Measurements from ENCODE around the gene ZMYM5.
"Not testable (repeated sequence)": the region's sequence is repeated elsewhere in the genome, so short reads cannot be mapped to it uniquely, and the experiment has no call there.

The ZMYM5 gene

DNA sequence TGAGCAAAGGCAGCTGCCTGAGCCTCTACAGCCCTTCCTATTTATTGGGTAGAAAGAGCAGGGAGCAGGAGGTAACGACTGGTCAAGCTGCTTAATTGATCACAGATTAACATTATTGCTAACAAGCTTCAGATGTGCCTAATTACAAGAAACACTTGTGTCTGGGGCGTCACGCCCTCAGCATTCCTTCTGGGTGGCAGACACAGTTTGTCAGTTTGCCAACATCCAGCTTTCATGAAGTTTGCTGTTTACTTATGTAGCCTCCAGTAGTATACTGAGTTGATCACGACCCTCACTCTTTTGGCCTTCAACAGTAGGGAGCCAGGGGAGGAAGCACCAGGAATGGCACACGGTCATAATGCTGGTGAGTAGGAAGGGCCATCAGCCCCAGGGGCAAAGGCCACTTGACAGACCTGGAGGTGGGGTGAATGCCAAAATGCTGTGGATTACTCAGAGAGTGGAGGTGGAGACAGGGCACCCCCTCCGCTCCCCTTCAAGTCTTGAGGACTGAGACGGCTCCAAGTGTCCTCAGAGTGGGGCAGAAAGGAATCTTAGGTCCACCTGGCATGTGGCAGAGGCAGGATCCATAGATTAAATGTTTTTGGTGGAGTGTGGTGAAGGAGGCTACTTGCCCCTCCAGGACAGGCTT is 45.8 kb downstream of the ZMYM5 start:
- Histone ChIP-seq H3K27me3 (ENCODE audit: insufficient read depth, low read depth) (no peaks in the 10 kb centered on the region), H3K4me2 (no peak overlapping the region), H3K4me3 (IDR thresholded peaks at IDR 0.05; ENCODE audit: insufficient read depth, low read depth, low read length) (no peak overlapping the region), H3K4me1 (ENCODE audit: low read depth, poor library complexity, severe bottlenecking) (no peaks in the 10 kb centered on the region), H3K9ac (no peak overlapping the region), H4K20me1 (ENCODE audit: insufficient read depth) (no peaks in the 10 kb centered on the region), H3K79me2 (ENCODE audit: insufficient read depth, low read depth) (no peaks in the 10 kb centered on the region), H2AFZ (ENCODE audit: low read depth) (no peak overlapping the region), H3K27ac (no peak overlapping the region), H3K36me3 (ENCODE audit: insufficient read depth) (no peaks in the 10 kb centered on the region)
- TF ChIP-seq, protein P1, sequence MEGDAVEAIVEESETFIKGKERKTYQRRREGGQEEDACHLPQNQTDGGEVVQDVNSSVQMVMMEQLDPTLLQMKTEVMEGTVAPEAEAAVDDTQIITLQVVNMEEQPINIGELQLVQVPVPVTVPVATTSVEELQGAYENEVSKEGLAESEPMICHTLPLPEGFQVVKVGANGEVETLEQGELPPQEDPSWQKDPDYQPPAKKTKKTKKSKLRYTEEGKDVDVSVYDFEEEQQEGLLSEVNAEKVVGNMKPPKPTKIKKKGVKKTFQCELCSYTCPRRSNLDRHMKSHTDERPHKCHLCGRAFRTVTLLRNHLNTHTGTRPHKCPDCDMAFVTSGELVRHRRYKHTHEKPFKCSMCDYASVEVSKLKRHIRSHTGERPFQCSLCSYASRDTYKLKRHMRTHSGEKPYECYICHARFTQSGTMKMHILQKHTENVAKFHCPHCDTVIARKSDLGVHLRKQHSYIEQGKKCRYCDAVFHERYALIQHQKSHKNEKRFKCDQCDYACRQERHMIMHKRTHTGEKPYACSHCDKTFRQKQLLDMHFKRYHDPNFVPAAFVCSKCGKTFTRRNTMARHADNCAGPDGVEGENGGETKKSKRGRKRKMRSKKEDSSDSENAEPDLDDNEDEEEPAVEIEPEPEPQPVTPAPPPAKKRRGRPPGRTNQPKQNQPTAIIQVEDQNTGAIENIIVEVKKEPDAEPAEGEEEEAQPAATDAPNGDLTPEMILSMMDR (conservative IDR thresholded peaks at IDR 0.05; ENCODE audit: low read depth, low read length), result no peak

DNA sequence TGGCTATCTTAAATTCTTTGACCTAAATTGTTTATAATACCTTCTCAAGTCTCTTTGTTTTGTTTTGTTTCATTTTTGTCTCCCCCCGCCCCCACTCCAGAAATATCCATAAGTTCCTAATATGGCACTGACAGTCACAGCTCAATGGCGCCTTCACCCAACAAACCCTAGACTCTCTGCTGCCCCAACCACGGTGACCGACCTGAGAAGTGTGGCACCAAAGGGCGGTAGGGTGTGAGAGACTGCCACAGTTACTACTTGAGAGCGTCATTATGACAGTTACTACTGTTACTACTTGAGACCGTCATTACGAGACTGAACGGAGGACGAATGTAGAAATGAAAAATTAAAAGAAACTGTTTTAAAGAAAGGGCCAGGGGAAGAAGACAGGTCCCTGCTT is 46.3 kb downstream of the ZMYM5 start:
- Histone ChIP-seq H4K20me1 (ENCODE audit: insufficient read depth) (no peaks in the 10 kb centered on the region), H3K4me2 (no peak overlapping the region), H3K79me2 (ENCODE audit: insufficient read depth, low read depth) (no peaks in the 10 kb centered on the region), H3K27ac (no peak overlapping the region), H3K36me3 (ENCODE audit: insufficient read depth) (no peaks in the 10 kb centered on the region), H3K4me1 (ENCODE audit: low read depth, poor library complexity, severe bottlenecking) (no peaks in the 10 kb centered on the region), H3K27me3 (ENCODE audit: insufficient read depth, low read depth) (no peaks in the 10 kb centered on the region), H3K4me3 (IDR thresholded peaks at IDR 0.05; ENCODE audit: insufficient read depth, low read depth, low read length) (no peak overlapping the region), H3K9ac (no peak overlapping the region), H2AFZ (ENCODE audit: low read depth) (no peak overlapping the region)
- TF ChIP-seq, protein P1 (conservative IDR thresholded peaks at IDR 0.05; ENCODE audit: low read depth, low read length), result no peak

DNA sequence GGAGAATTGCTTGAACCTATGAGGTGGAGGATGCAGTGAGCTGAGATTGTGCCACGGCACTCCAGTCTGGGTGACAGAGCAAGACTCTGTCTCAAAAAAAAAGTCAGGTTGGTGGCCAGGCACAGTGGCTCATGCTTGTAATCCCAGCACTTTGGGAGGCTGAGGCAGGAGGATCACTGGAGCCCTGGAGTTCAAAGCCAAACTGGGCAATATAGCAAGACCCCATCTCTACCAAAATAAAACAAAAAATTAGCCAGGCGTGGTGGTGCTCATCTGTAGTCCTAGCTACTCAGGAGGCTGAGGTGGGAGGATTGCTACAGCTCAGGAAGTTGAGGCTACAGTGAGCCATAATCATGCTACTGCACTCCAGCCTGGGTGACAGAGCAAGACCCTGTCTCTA is 47.6 kb downstream of the ZMYM5 start:
- H4K20me1 ChIP-seq (ENCODE audit: insufficient read depth); H3K4me2 ChIP-seq; H3K9ac ChIP-seq; H2AFZ ChIP-seq (ENCODE audit: low read depth); H3K79me2 ChIP-seq (ENCODE audit: insufficient read depth, low read depth); H3K4me3 ChIP-seq (IDR thresholded peaks at IDR 0.05; ENCODE audit: insufficient read depth, low read depth, low read length); H3K27me3 ChIP-seq (ENCODE audit: insufficient read depth, low read depth); H3K27ac ChIP-seq; H3K4me1 ChIP-seq (ENCODE audit: low read depth, poor library complexity, severe bottlenecking); H3K36me3 ChIP-seq (ENCODE audit: insufficient read depth): not testable (repeated sequence)

DNA sequence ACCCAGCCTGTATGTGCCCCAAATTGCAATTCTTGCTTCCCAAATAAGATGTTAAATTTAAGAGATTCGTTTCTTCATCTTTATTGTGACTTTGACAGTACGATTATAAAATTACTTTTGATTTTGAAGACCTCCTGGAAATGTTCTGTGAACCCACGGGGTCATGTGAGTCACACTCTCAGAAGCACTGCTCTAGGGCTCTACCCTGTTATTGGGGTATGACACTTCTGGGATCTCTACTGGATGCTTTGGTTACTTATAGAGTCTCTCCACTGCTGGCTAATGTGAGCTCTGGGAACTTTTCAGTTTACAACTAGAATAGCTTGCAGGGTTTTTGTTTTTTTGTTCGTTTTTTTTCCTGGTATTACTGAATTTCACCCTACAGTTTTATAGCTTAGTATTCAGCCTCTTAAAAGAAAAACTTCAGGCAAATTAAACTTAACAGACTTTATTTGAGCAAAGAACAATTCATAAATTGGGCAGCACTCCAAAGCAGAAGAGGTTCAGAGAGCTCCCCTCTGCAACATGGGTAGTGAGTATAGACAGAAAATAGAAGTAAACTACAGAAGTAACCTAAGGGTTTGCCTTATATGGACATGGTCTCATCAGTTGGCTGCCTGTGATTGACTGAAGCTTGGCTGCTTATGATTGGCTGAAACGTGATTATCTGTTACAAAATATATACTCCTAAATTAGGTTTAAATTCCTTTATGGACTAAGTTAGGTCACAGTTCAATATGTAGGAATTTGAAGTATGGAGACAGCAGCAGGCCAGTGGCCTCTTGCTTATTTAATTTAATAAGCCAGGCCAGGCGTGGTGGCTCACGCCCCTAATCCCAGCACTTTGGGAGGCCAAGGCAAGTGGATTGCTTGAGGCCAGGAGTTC is 52.2 kb downstream of the ZMYM5 start:
- Histone ChIP-seq H3K4me2 (no peak overlapping the region), H2AFZ (ENCODE audit: low read depth) (no peak overlapping the region), H3K79me2 (ENCODE audit: insufficient read depth, low read depth) (no peaks in the 10 kb centered on the region), H3K27me3 (ENCODE audit: insufficient read depth, low read depth) (no peaks in the 10 kb centered on the region), H3K36me3 (ENCODE audit: insufficient read depth) (no peaks in the 10 kb centered on the region), H4K20me1 (ENCODE audit: insufficient read depth) (no peaks in the 10 kb centered on the region), H3K4me1 (ENCODE audit: low read depth, poor library complexity, severe bottlenecking) (no peaks in the 10 kb centered on the region), H3K27ac (no peak overlapping the region), H3K9ac (no peak overlapping the region), H3K4me3 (IDR thresholded peaks at IDR 0.05; ENCODE audit: insufficient read depth, low read depth, low read length) (no peak overlapping the region)
- TF ChIP-seq, protein P1 (conservative IDR thresholded peaks at IDR 0.05; ENCODE audit: low read depth, low read length), result no peak

DNA sequence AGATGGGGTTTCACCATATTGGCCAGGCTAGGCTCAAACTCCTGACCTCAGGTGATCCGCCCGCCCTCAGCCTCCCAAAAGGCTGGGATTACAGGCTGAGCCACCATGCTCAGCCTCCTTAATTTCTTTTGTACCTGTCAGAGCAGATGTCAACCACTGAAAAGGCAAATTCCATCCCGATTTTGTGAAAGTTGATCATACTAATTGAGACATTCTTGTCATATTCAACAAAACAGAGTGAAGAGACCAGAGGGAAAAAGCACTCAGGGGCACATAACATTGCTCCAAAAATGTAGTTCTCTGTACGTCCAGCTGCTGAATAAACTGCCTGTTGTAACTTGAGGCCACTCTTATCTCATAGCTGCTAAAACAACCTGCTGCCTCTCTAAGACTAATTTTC is 53.3 kb downstream of the ZMYM5 start:
- H3K4me3 ChIP-seq (IDR thresholded peaks at IDR 0.05; ENCODE audit: insufficient read depth, low read depth, low read length), result no peak overlapping the region
- H3K79me2 ChIP-seq (ENCODE audit: insufficient read depth, low read depth), result no peaks in the 10 kb centered on the region
- H3K27ac ChIP-seq, result no peak overlapping the region
- H3K9ac ChIP-seq, result no peak overlapping the region
- no peaks in the 10 kb centered on the region for H3K27me3 ChIP-seq (ENCODE audit: insufficient read depth, low read depth)
- no peak overlapping the region for H2AFZ ChIP-seq (ENCODE audit: low read depth)
- no peaks in the 10 kb centered on the region for H4K20me1 ChIP-seq (ENCODE audit: insufficient read depth)
- no peaks in the 10 kb centered on the region for H3K4me1 ChIP-seq (ENCODE audit: low read depth, poor library complexity, severe bottlenecking)
- no peak overlapping the region for H3K4me2 ChIP-seq
- TF ChIP-seq, protein P1 (conservative IDR thresholded peaks at IDR 0.05; ENCODE audit: low read depth, low read length), result no peak
- H3K36me3 ChIP-seq (ENCODE audit: insufficient read depth), result no peaks in the 10 kb centered on the region

Data from KMS-11 (cell line).